Panc1 (cell line): ENCODE results near the gene NDOR1.

Experiments used
- CTCF ChIP-seq: fragments of 450-650 bp; IDR thresholded peaks from 2 replicates; pipeline ENCODE4 v1.5.1; 2017; ENCODE audit warnings: mild to moderate bottlenecking
- REST ChIP-seq, 2 experiments: IDR thresholded peaks; 2 replicates each; pipeline ENCODE4 v1.6.1; 2011 to 2012; ENCODE audit warnings: low read depth in 2 of 2, control low read depth in 1 of 2, low read length in 1 of 2, mild to moderate bottlenecking in 1 of 2, moderate library complexity in 1 of 2; ENCODE audit not compliant: insufficient read depth in 1 of 2

GRCh38 chr9:137242269-137243203 lies 37.0 kb downstream of the NDOR1 start:
- TF ChIP-seq CTCF = no peak
- no peak for TF ChIP-seq REST (IDR thresholded peaks at IDR 0.05; ENCODE audit: insufficient read depth in 1 of 2, low read depth in 2 of 2, low read length in 1 of 2)
